ENCODE results near the gene DNAH12.

GRCh38 chr3:57530071-57530608 lies 14.0 kb downstream of the DNAH12 start:
- TF ChIP-seq, protein P1, sequence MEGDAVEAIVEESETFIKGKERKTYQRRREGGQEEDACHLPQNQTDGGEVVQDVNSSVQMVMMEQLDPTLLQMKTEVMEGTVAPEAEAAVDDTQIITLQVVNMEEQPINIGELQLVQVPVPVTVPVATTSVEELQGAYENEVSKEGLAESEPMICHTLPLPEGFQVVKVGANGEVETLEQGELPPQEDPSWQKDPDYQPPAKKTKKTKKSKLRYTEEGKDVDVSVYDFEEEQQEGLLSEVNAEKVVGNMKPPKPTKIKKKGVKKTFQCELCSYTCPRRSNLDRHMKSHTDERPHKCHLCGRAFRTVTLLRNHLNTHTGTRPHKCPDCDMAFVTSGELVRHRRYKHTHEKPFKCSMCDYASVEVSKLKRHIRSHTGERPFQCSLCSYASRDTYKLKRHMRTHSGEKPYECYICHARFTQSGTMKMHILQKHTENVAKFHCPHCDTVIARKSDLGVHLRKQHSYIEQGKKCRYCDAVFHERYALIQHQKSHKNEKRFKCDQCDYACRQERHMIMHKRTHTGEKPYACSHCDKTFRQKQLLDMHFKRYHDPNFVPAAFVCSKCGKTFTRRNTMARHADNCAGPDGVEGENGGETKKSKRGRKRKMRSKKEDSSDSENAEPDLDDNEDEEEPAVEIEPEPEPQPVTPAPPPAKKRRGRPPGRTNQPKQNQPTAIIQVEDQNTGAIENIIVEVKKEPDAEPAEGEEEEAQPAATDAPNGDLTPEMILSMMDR (conservative IDR thresholded peaks at IDR 0.05 in 1 of 2, IDR thresholded peaks at IDR 0.05 in 1 of 2; ENCODE audit: low read depth in 1 of 2, low read length in 2 of 2), result no peak
- TF ChIP-seq EZH2 (IDR thresholded peaks at IDR 0.05; ENCODE audit: low read length, missing control alignments), result no peak

Measured in fibroblast of lung (primary cell).